ENCODE results near the gene C1RL.

C1RL gene

DNA sequence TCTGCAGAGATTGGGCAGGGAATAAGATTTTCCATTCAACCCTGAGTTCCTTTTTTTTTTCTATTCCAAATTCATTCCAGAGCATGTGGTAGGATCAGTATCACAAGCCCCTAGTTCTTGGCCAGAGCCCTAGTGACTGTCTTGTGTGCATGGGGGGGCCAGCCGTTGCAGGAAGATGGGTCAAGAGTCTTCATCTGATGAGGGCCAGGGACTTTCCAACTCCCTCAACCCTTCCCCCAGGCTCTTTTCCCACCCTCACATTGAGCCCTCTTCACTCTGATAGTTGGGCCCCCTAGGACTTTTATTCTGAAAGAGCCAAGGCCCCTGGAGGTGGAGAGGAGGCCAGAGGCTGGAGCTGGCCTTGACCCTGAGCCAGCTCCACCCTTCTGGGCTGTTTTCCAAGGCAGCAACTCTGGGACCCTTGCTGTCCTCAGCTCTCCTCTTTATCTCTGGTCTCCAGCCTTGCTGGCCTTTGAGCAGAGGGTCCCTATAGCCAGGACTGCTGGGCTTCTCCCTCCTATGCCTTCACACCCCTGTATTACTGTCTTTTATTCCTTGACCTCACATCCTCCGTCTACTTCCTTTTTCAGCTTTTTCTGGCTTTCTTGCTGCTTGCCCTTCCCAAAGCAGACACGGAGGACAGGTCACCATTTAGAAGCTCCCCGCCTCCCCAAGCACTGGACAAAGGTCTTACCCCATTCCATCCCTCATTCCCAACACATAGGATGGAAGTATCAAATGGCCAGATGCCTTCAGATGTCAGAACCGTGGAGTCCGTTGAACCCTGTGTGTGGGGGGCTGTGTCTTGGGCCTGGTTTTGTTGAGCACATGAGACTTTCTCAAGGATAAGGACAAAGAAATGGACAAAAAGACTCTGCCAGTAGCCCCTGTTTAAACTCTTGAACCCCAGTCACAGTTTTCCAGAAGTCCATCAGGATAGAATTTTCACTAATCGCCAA lies 14.1 kb upstream of the C1RL start:
- Histone ChIP-seq H3K79me2 (ENCODE audit: insufficient read depth, low read length) (no peaks in the 10 kb centered on the region), H3K9ac (ENCODE audit: low read depth, low read length) (no peak overlapping the region), H3K4me1 (ENCODE audit: insufficient read depth, low read length) (no peaks in the 10 kb centered on the region), H3K36me3 (ENCODE audit: insufficient read depth, low read length) (no peaks in the 10 kb centered on the region), H3K4me2 (ENCODE audit: insufficient read depth, low read length) (no peak overlapping the region), H2AFZ (ENCODE audit: low read depth, low read length) (no peak overlapping the region), H3K27me3 (ENCODE audit: insufficient read depth, low read length, poor library complexity) (no peaks in the 10 kb centered on the region), H3K9me3 (ENCODE audit: insufficient read depth, low read length, severe bottlenecking) (no peaks in the 10 kb centered on the region), H4K20me1 (ENCODE audit: insufficient read depth, low read length) (peaks cover 3% of the 10 kb centered on the region; the same call in 1 of the 2 replicates), H3K27ac (ENCODE audit: low read length) (no peak overlapping the region), H3K4me3 (ENCODE audit: low read depth in 1 of 2, low read length in 2 of 2) (no peak overlapping the region)
- TF ChIP-seq EZH2 (IDR thresholded peaks at IDR 0.05; ENCODE audit: borderline replicate concordance, low read depth, low read length, severe bottlenecking) = no peak
- TF ChIP-seq, protein P1, sequence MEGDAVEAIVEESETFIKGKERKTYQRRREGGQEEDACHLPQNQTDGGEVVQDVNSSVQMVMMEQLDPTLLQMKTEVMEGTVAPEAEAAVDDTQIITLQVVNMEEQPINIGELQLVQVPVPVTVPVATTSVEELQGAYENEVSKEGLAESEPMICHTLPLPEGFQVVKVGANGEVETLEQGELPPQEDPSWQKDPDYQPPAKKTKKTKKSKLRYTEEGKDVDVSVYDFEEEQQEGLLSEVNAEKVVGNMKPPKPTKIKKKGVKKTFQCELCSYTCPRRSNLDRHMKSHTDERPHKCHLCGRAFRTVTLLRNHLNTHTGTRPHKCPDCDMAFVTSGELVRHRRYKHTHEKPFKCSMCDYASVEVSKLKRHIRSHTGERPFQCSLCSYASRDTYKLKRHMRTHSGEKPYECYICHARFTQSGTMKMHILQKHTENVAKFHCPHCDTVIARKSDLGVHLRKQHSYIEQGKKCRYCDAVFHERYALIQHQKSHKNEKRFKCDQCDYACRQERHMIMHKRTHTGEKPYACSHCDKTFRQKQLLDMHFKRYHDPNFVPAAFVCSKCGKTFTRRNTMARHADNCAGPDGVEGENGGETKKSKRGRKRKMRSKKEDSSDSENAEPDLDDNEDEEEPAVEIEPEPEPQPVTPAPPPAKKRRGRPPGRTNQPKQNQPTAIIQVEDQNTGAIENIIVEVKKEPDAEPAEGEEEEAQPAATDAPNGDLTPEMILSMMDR (IDR thresholded peaks at IDR 0.05; ENCODE audit: borderline replicate concordance, extremely low read depth, low read length, poor library complexity, severe bottlenecking) = no peak
- no peak for ATAC-seq (ENCODE audit: insufficient read depth, low read depth)
- DNase-seq = no peak

GRCh38 chr12:7121324-7121723 lies 12.3 kb upstream of the C1RL start:
- peaks cover 3% of the 10 kb centered on the region; the same call in 1 of the 2 replicates for H4K20me1 ChIP-seq (ENCODE audit: insufficient read depth, low read length)
- H3K4me2 ChIP-seq (ENCODE audit: insufficient read depth, low read length) = no peak overlapping the region
- H3K79me2 ChIP-seq (ENCODE audit: insufficient read depth, low read length) = no peaks in the 10 kb centered on the region
- H3K4me3 ChIP-seq (ENCODE audit: low read depth in 1 of 2, low read length in 2 of 2) = no peak overlapping the region
- H3K4me1 ChIP-seq (ENCODE audit: insufficient read depth, low read length) = no peaks in the 10 kb centered on the region
- no peak overlapping the region for H2AFZ ChIP-seq (ENCODE audit: low read depth, low read length)
- no peak for TF ChIP-seq EZH2 (IDR thresholded peaks at IDR 0.05; ENCODE audit: borderline replicate concordance, low read depth, low read length, severe bottlenecking)
- TF ChIP-seq, protein P1 (IDR thresholded peaks at IDR 0.05; ENCODE audit: borderline replicate concordance, extremely low read depth, low read length, poor library complexity, severe bottlenecking) = no peak
- no peak for DNase-seq
- no peaks in the 10 kb centered on the region for H3K27me3 ChIP-seq (ENCODE audit: insufficient read depth, low read length, poor library complexity)
- no peaks in the 10 kb centered on the region for H3K36me3 ChIP-seq (ENCODE audit: insufficient read depth, low read length)
- H3K9me3 ChIP-seq (ENCODE audit: insufficient read depth, low read length, severe bottlenecking) = no peaks in the 10 kb centered on the region
- ATAC-seq (ENCODE audit: insufficient read depth, low read depth) = no peak
- H3K27ac ChIP-seq (ENCODE audit: low read length) = no peak overlapping the region
- no peak overlapping the region for H3K9ac ChIP-seq (ENCODE audit: low read depth, low read length)

DNA sequence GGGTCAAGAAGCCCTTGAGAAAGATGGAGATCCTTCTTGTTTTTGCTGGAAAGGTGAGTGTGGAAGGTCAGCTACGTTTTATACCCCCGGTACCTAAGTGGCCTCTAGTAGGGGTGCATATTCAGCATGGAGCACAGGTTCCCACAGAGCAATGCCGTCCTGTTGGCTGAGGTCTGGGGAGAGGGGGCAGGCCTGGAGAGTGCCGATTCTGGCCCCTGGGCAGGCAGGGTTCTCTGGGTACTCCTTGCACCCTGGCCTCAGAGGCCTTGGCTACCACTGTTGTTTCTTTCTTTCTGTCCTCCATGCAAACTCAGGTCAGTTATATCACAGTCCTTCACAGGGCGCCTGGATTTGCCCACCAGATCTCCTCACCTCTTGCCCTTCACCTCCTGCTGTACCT lies 11.2 kb upstream of the C1RL start:
- H3K79me2 ChIP-seq (ENCODE audit: insufficient read depth, low read length) = no peaks in the 10 kb centered on the region
- H2AFZ ChIP-seq (ENCODE audit: low read depth, low read length) = no peak overlapping the region
- no peak overlapping the region for H3K9ac ChIP-seq (ENCODE audit: low read depth, low read length)
- H3K36me3 ChIP-seq (ENCODE audit: insufficient read depth, low read length) = no peaks in the 10 kb centered on the region
- H4K20me1 ChIP-seq (ENCODE audit: insufficient read depth, low read length) = peaks cover 3% of the 10 kb centered on the region; the same call in 1 of the 2 replicates
- no peaks in the 10 kb centered on the region for H3K9me3 ChIP-seq (ENCODE audit: insufficient read depth, low read length, severe bottlenecking)
- H3K4me1 ChIP-seq (ENCODE audit: insufficient read depth, low read length) = no peaks in the 10 kb centered on the region
- ATAC-seq (ENCODE audit: insufficient read depth, low read depth) (no peak), DNase-seq (no peak)
- no peaks in the 10 kb centered on the region for H3K27me3 ChIP-seq (ENCODE audit: insufficient read depth, low read length, poor library complexity)
- no peak overlapping the region for H3K4me2 ChIP-seq (ENCODE audit: insufficient read depth, low read length)
- TF ChIP-seq, protein P1 (IDR thresholded peaks at IDR 0.05; ENCODE audit: borderline replicate concordance, extremely low read depth, low read length, poor library complexity, severe bottlenecking) = no peak
- TF ChIP-seq EZH2 (IDR thresholded peaks at IDR 0.05; ENCODE audit: borderline replicate concordance, low read depth, low read length, severe bottlenecking) = no peak
- no peak overlapping the region for H3K27ac ChIP-seq (ENCODE audit: low read length)
- H3K4me3 ChIP-seq (ENCODE audit: low read depth in 1 of 2, low read length in 2 of 2) = no peak overlapping the region

Data from DND-41 (cell line).